GM23338 (cell line): ENCODE results near the gene GTF2A2.

Experiments used
- CREB1 ChIP-seq: fragments of 250-450 bp; sonication (Bioruptor Pico); IDR thresholded peaks from 2 replicates; pipeline ENCODE4 v1.5.0; 2020; ENCODE audit warnings: low read depth, mild to moderate bottlenecking, moderate library complexity
- CTCF ChIP-seq, 2 experiments: fragments of 200-600 bp in 1 of 2; sonication (generic) in 1 of 2; conservative IDR thresholded peaks; 2 replicates each; pipeline versions ENCODE4 v1.5.1 to v1.6.1; 2016 to 2017; ENCODE audit warnings: antibody characterized with exemption in 2 of 2, low read depth in 2 of 2, mild to moderate bottlenecking in 2 of 2, moderate library complexity in 1 of 2
- EZH2 ChIP-seq: fragments of 200-600 bp; sonication (generic); IDR thresholded peaks from one replicate; pipeline ENCODE4 v1.8.0; 2017; ENCODE audit warnings: antibody characterized with exemption, mild to moderate bottlenecking, low read depth; ENCODE audit not compliant: unreplicated experiment
- JUNB ChIP-seq: IDR thresholded peaks from one replicate; pipeline ENCODE4 v1.6.1; 2016; ENCODE audit warnings: antibody characterized with exemption; ENCODE audit not compliant: unreplicated experiment
- POLR2AphosphoS5 ChIP-seq: IDR thresholded peaks from 2 replicates; pipeline ENCODE4 v1.6.1; 2016; ENCODE audit warnings: antibody characterized with exemption, low read depth
- REST ChIP-seq: IDR thresholded peaks from one replicate; pipeline ENCODE4 v1.6.1; 2018; ENCODE audit warnings: antibody characterized with exemption; ENCODE audit not compliant: unreplicated experiment

GRCh38 chr15:59646277-59646676, 11.0 kb downstream of the GTF2A2 start:
- TF ChIP-seq CTCF (conservative IDR thresholded peaks at IDR 0.05; ENCODE audit: low read depth in 2 of 2) (no peak), POLR2AphosphoS5 (no peak), EZH2 (no peak), CREB1 (CRISPR knock-in tag) (no peak), REST (no peak), JUNB (no peak)
